HEK293 (cell line): Measurements from ENCODE around the gene PRXL2C.

Experiments used
- CTCF ChIA-PET: fragments of 350-600 bp; formaldehyde crosslinking; extraction: SDS; loops from one replicate; lab custom pipeline; 2021; ENCODE audit warnings: antibody characterized with exemption; lab: Yijun Ruan, JAX
- POLR2A ChIA-PET: fragments of 300-600 bp; formaldehyde crosslinking; extraction: SDS; loops from one replicate; lab custom pipeline; 2020; ENCODE audit warnings: antibody characterized with exemption, inconsistent platforms; lab: Yijun Ruan, JAX
- H3K27ac ChIP-seq: fragments of 200-500 bp; sonication (Bioruptor generic); 2 replicates; pipeline ENCODE4 v1.5.1; 2014; ENCODE audit warnings: low read depth, low read length, control low read depth, inconsistent platforms; ENCODE audit errors: extremely low read depth
- H3K36me3 ChIP-seq, 2 experiments: fragments of 200-500 bp in 1 of 2; sonication (Bioruptor generic) in 1 of 2; 1 replicate in 1 of 2; 2 replicates in 1 of 2; pipeline ENCODE4 v1.5.1; 2014 to 2017; ENCODE audit warnings: inconsistent platforms in 2 of 2, low read length in 2 of 2; ENCODE audit not compliant: control insufficient read depth in 2 of 2, insufficient read depth in 1 of 2
- H3K4me1 ChIP-seq: fragments of 200-500 bp; sonication (Bioruptor generic); 2 replicates; pipeline ENCODE4 v1.5.1; 2014; ENCODE audit warnings: mild to moderate bottlenecking, low read length, inconsistent platforms; ENCODE audit not compliant: control insufficient read depth, insufficient read depth
- H3K4me3 ChIP-seq: 2 replicates; pipeline ENCODE4 v1.5.1; 2011; ENCODE audit warnings: low read depth, mild to moderate bottlenecking, control low read depth, low read length, moderate library complexity
- H3K9me3 ChIP-seq: fragments of 200-500 bp; sonication (Bioruptor generic); 2 replicates; pipeline ENCODE4 v1.5.1; 2014; ENCODE audit warnings: low read depth, low read length, inconsistent platforms; ENCODE audit not compliant: control insufficient read depth, insufficient read depth
- BCL11A ChIP-seq: fragments of 450-650 bp; formaldehyde crosslinking; IDR thresholded peaks from 2 replicates; pipeline ENCODE4 v1.5.1; 2016; ENCODE audit warnings: low read depth, missing biosample characterization, missing genetic modification characterization
- GFI1B ChIP-seq: fragments of 450-650 bp; formaldehyde crosslinking; IDR thresholded peaks from 2 replicates; pipeline ENCODE4 v1.5.1; 2016; ENCODE audit warnings: missing biosample characterization, missing genetic modification characterization
- GLIS2 ChIP-seq: fragments of 450-650 bp; formaldehyde crosslinking; IDR thresholded peaks from 2 replicates; pipeline ENCODE4 v1.5.1; 2016; ENCODE audit warnings: missing biosample characterization, missing genetic modification characterization
- HIC1 ChIP-seq: fragments of 450-650 bp; formaldehyde crosslinking; IDR thresholded peaks from 2 replicates; pipeline ENCODE4 v1.5.1; 2016; ENCODE audit warnings: missing biosample characterization, missing genetic modification characterization
- KLF1 ChIP-seq: fragments of 450-650 bp; formaldehyde crosslinking; IDR thresholded peaks from 2 replicates; pipeline ENCODE4 v1.5.1; 2016; ENCODE audit warnings: missing biosample characterization, missing genetic modification characterization
- KLF9 ChIP-seq: fragments of 450-650 bp; formaldehyde crosslinking; IDR thresholded peaks from 2 replicates; pipeline ENCODE4 v1.5.1; 2016; ENCODE audit warnings: missing biosample characterization, missing genetic modification characterization, low read depth
- PRDM1 ChIP-seq: fragments of 450-650 bp; formaldehyde crosslinking; IDR thresholded peaks from 2 replicates; pipeline ENCODE4; 2016; ENCODE audit warnings: missing biosample characterization, missing genetic modification characterization
- SCRT1 ChIP-seq: fragments of 450-650 bp; formaldehyde crosslinking; IDR thresholded peaks from 2 replicates; pipeline ENCODE4 v1.5.1; 2016; ENCODE audit warnings: missing biosample characterization, missing genetic modification characterization, borderline replicate concordance
- YY1 ChIP-seq: fragments of 450-650 bp; formaldehyde crosslinking; IDR thresholded peaks from 2 replicates; pipeline ENCODE4 v1.5.1; 2018; ENCODE audit warnings: missing biosample characterization, missing genetic modification characterization
- ZBTB21 ChIP-seq: fragments of 450-650 bp; formaldehyde crosslinking; IDR thresholded peaks from 2 replicates; pipeline ENCODE4 v1.5.1; 2017; ENCODE audit warnings: missing biosample characterization, missing genetic modification characterization
- ZFHX2 ChIP-seq: fragments of 450-650 bp; formaldehyde crosslinking; conservative IDR thresholded peaks from 2 replicates; pipeline ENCODE4 v1.5.1; 2016; ENCODE audit warnings: missing biosample characterization, missing genetic modification characterization
- ZFP37 ChIP-seq: fragments of 450-650 bp; formaldehyde crosslinking; IDR thresholded peaks from 2 replicates; pipeline ENCODE4 v1.5.1; 2016; ENCODE audit warnings: missing biosample characterization, missing genetic modification characterization
- ZNF121 ChIP-seq: fragments of 450-650 bp; formaldehyde crosslinking; IDR thresholded peaks from 2 replicates; pipeline ENCODE4 v1.5.1; 2016; ENCODE audit warnings: missing biosample characterization, missing genetic modification characterization
- ZNF16 ChIP-seq: fragments of 450-650 bp; formaldehyde crosslinking; IDR thresholded peaks from 2 replicates; pipeline ENCODE4 v1.5.1; 2016; ENCODE audit warnings: low read depth, missing biosample characterization, missing genetic modification characterization
- ZNF214 ChIP-seq: fragments of 450-650 bp; formaldehyde crosslinking; IDR thresholded peaks from 2 replicates; pipeline ENCODE4 v1.5.1; 2017; ENCODE audit warnings: missing biosample characterization, mild to moderate bottlenecking, missing genetic modification characterization, borderline replicate concordance
- ZNF324 ChIP-seq: fragments of 450-650 bp; formaldehyde crosslinking; IDR thresholded peaks from 2 replicates; pipeline ENCODE4 v1.5.1; 2016; ENCODE audit warnings: missing biosample characterization, missing genetic modification characterization
- ZNF366 ChIP-seq: fragments of 450-650 bp; formaldehyde crosslinking; conservative IDR thresholded peaks from 2 replicates; pipeline ENCODE4 v1.5.1; 2016; ENCODE audit warnings: missing biosample characterization, missing genetic modification characterization
- ZNF37A ChIP-seq: fragments of 450-650 bp; IDR thresholded peaks from 2 replicates; pipeline ENCODE4 v1.5.1; 2018; ENCODE audit warnings: missing biosample characterization, missing genetic modification characterization
- ZNF416 ChIP-seq: fragments of 450-650 bp; formaldehyde crosslinking; IDR thresholded peaks from 2 replicates; pipeline ENCODE4 v1.5.1; 2016; ENCODE audit warnings: missing biosample characterization, missing genetic modification characterization
- ZNF529 ChIP-seq: fragments of 450-650 bp; formaldehyde crosslinking; IDR thresholded peaks from 2 replicates; pipeline ENCODE4 v1.5.1; 2017; ENCODE audit warnings: missing genetic modification characterization, missing biosample characterization; ENCODE audit not compliant: insufficient replicate concordance
- ZNF530 ChIP-seq: fragments of 450-650 bp; formaldehyde crosslinking; IDR thresholded peaks from 2 replicates; pipeline ENCODE4 v1.5.1; 2016; ENCODE audit warnings: low read depth, missing biosample characterization, missing genetic modification characterization
- ZNF548 ChIP-seq: fragments of 450-650 bp; formaldehyde crosslinking; IDR thresholded peaks from 2 replicates; pipeline ENCODE4 v1.5.1; 2016; ENCODE audit warnings: missing biosample characterization, missing genetic modification characterization
- ZNF600 ChIP-seq: fragments of 450-650 bp; formaldehyde crosslinking; IDR thresholded peaks from 2 replicates; pipeline ENCODE4 v1.5.1; 2016; ENCODE audit warnings: missing biosample characterization, missing genetic modification characterization
- ZNF621 ChIP-seq: fragments of 450-650 bp; formaldehyde crosslinking; IDR thresholded peaks from 2 replicates; pipeline ENCODE4 v1.5.1; 2017; ENCODE audit warnings: missing biosample characterization, missing genetic modification characterization
- ZNF645 ChIP-seq: fragments of 450-650 bp; formaldehyde crosslinking; IDR thresholded peaks from 2 replicates; pipeline ENCODE4; 2016; ENCODE audit warnings: missing biosample characterization, missing genetic modification characterization
- ZNF692 ChIP-seq: fragments of 450-650 bp; formaldehyde crosslinking; IDR thresholded peaks from 2 replicates; pipeline ENCODE4 v1.5.1; 2016; ENCODE audit warnings: missing biosample characterization, missing genetic modification characterization
- ZNF707 ChIP-seq: fragments of 450-650 bp; formaldehyde crosslinking; IDR thresholded peaks from 2 replicates; pipeline ENCODE4 v1.5.1; 2016; ENCODE audit warnings: missing biosample characterization, missing genetic modification characterization
- ZNF777 ChIP-seq: fragments of 450-650 bp; formaldehyde crosslinking; IDR thresholded peaks from 2 replicates; pipeline ENCODE4 v1.5.1; 2017; ENCODE audit warnings: missing biosample characterization, missing genetic modification characterization, borderline replicate concordance
- ZNF843 ChIP-seq: fragments of 450-650 bp; formaldehyde crosslinking; IDR thresholded peaks from 2 replicates; pipeline ENCODE4 v1.5.1; 2016; ENCODE audit warnings: missing biosample characterization, missing genetic modification characterization

The PRXL2C gene

GRCh38 chr9:96691326-96691725 lies 36.2 kb upstream of the PRXL2C start:
- no peak overlapping the region for H3K4me3 ChIP-seq
- POLR2A ChIA-PET = interaction anchor here (0.6 kb wide), 1 partner anchor 155 kb away, joined by 3 read pairs; no protein-coding TSS in a partner anchor
- H3K36me3 ChIP-seq = no peaks in the 10 kb centered on the region
- H3K27ac ChIP-seq = no peak overlapping the region
- no peak for TF ChIP-seq ZNF37A (tag by site-specific recombination)
- no peak for TF ChIP-seq YY1 (tag by site-specific recombination)
- TF ChIP-seq ZFP37 (tag by site-specific recombination) = no peak
- no peak for TF ChIP-seq ZNF121 (tag by site-specific recombination)
- H3K4me1 ChIP-seq = no peaks in the 10 kb centered on the region
- CTCF ChIA-PET = no interaction called here
- H3K9me3 ChIP-seq = no peaks in the 10 kb centered on the region

GRCh38 chr9:96688745-96689464 lies 33.8 kb upstream of the PRXL2C start:
- TF ChIP-seq BCL11A (tag by site-specific recombination) (no peak), ZNF707 (tag by site-specific recombination) (no peak), ZNF621 (no peak), ZNF16 (tag by site-specific recombination) (no peak), ZNF843 (tag by site-specific recombination) (no peak), GFI1B (tag by site-specific recombination) (no peak), ZNF548 (tag by site-specific recombination) (no peak), ZNF366 (tag by site-specific recombination) (no peak), ZNF530 (no peak), PRDM1 (no peak), ZFHX2 (tag by site-specific recombination) (no peak), KLF1 (tag by site-specific recombination) (no peak)
- H3K4me1 ChIP-seq = no peaks in the 10 kb centered on the region
- H3K36me3 ChIP-seq = no peaks in the 10 kb centered on the region
- POLR2A ChIA-PET = no interaction called here
- no peak overlapping the region for H3K27ac ChIP-seq
- CTCF ChIA-PET = no interaction called here
- no peak overlapping the region for H3K4me3 ChIP-seq
- no peaks in the 10 kb centered on the region for H3K9me3 ChIP-seq

- Histone ChIP-seq H3K4me3 (no peak overlapping the region), H3K4me1 (no peaks in the 10 kb centered on the region), H3K36me3 (no peaks in the 10 kb centered on the region), H3K27ac (no peak overlapping the region), H3K9me3 (no peaks in the 10 kb centered on the region)
- POLR2A ChIA-PET = no interaction called here
- CTCF ChIA-PET = no interaction called here
- TF ChIP-seq KLF9 (no peak), GLIS2 (tag by site-specific recombination) (no peak), ZNF214 (tag by site-specific recombination) (no peak), ZNF692 (no peak), ZNF529 (tag by site-specific recombination) (no peak), ZNF416 (no peak), HIC1 (tag by site-specific recombination) (no peak), ZNF600 (no peak), ZNF324 (no peak), BCL11A (tag by site-specific recombination) (no peak), ZNF777 (no peak), ZBTB21 (tag by site-specific recombination) (no peak), ZNF645 (tag by site-specific recombination) (no peak), SCRT1 (tag by site-specific recombination) (no peak)
These were observed 33.1 kb upstream of the PRXL2C start for GRCh38 chr9:96688187-96688586.
